ENCODE results near the gene APOD. TPM values are rescaled to one million over a fixed set of nuclear protein-coding genes. Genes with fewer than 3 reads are reported as not detected.
"Not testable (repeated sequence)": the region's sequence is repeated elsewhere in the genome, so short reads cannot be mapped to it uniquely, and the experiment has no call there.

The APOD gene
- total RNA-seq, 6 experiments from 2014 or later = 0.29 to 5.6 (median 0.41) TPM

DNA sequence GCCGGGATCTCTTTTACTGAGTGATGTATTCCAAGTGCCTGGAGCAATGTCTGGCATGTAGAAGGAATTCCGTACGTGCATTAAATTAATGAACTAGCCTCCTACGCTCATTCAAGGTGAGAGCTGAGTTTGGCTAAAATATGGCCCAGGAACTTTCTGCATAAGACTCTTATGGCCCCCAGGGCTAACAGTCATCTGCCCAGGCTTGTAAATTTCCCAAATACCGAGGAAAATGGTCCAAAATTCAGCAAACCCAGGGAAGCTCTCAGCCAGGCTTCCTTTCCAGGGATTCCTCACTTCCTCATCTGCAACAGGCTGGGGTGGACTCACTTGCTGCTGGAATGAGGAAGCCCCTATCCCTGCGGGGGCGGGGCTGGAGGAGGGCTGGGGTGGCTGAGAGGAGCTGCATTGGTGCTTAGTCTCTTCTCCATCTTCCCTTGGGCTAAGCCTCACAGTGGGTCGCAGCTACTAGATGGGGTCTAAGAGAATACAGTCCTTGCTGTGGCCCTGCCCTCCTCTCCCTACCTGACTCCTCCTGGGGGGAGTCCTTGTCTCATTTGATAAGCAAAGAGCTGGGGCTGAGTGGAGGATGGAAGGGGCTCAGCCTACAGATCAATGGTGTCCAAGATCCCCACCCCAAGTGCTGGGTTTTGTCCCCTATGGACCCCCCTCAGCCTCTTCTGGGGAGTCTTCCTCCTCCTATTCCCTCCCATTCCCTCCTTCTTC is 28.5 kb upstream of the APOD start:
- TF ChIP-seq, protein P1, sequence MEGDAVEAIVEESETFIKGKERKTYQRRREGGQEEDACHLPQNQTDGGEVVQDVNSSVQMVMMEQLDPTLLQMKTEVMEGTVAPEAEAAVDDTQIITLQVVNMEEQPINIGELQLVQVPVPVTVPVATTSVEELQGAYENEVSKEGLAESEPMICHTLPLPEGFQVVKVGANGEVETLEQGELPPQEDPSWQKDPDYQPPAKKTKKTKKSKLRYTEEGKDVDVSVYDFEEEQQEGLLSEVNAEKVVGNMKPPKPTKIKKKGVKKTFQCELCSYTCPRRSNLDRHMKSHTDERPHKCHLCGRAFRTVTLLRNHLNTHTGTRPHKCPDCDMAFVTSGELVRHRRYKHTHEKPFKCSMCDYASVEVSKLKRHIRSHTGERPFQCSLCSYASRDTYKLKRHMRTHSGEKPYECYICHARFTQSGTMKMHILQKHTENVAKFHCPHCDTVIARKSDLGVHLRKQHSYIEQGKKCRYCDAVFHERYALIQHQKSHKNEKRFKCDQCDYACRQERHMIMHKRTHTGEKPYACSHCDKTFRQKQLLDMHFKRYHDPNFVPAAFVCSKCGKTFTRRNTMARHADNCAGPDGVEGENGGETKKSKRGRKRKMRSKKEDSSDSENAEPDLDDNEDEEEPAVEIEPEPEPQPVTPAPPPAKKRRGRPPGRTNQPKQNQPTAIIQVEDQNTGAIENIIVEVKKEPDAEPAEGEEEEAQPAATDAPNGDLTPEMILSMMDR (IDR thresholded peaks at IDR 0.05) = no peak
- TF ChIP-seq POLR2A (IDR thresholded peaks at IDR 0.05) = no peak
- DNase-seq (no peak), ATAC-seq (no peak)
- intact Hi-C loops (cut with DNase I) = no loop called here
- no peak overlapping the region for H3K27ac ChIP-seq
- no peak overlapping the region for H3K4me3 ChIP-seq
- 88% methylated on average over 5 of the region's 8 CpGs for WGBS (ENCODE audit: insufficient coverage, low coverage, low lambda C conversion rate, missing lambda C conversion rate)
- H3K36me3 ChIP-seq = no peaks in the 10 kb centered on the region
- no peaks in the 10 kb centered on the region for H3K4me1 ChIP-seq
- no peaks in the 10 kb centered on the region for H3K27me3 ChIP-seq
- no peaks in the 10 kb centered on the region for H3K9me3 ChIP-seq

DNA sequence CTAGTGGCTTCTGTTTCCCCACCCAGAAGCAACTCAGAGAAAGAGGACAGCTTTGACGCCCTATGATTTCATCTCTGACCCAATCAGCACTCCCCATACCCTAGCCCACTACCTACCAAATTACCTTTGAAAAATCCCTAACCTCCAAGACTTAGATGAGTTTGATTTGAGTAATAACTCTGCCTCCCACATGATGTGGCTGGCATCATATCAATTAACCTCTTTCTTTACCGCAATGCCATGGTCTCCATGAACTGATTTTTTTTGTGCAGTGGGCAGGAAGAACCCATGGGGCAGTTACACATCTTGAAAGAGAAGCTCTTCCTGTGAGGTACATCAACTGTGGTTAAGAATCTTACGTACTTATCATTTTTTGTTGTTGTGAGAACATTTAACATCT is 25.5 kb upstream of the APOD start:
- Histone ChIP-seq H3K4me3 (no peak overlapping the region), H3K27me3 (no peaks in the 10 kb centered on the region), H3K4me1 (no peaks in the 10 kb centered on the region), H3K36me3 (no peaks in the 10 kb centered on the region), H3K27ac (no peak overlapping the region), H3K9me3 (peaks cover 0 to 3% (median 0%) of the 10 kb centered on the region in 4 donors)
- 68% methylated on average over 3 of the region's 3 CpGs for WGBS (ENCODE audit: insufficient coverage, low coverage, low lambda C conversion rate, missing lambda C conversion rate)
- TF ChIP-seq, protein P1 (IDR thresholded peaks at IDR 0.05) = no peak
- TF ChIP-seq POLR2A (IDR thresholded peaks at IDR 0.05) = no peak
- intact Hi-C loops (cut with DNase I) = no loop called here
- DNase-seq = no peak
- no peak for ATAC-seq

DNA sequence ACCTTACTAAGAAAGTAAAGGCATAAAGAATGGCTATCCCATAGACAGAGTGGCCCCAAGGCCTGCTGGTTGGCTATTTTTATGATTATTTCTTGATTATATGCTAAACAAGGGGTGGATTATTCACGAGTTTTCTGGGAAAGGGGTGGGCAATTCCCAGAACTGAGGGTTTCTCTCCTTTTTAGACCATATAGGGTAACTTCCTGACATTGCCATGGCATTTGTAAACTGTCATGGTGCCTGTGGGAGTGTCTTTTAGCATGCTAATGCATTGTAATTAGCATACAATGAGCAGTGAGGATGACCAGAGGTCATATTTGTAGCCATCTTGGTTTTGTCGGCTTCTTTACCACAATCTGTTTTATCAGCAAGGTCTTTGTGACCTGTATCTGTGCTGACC is 18.0 kb upstream of the APOD start:
- ATAC-seq; H3K4me1 ChIP-seq; H3K9me3 ChIP-seq; H3K36me3 ChIP-seq; H3K27me3 ChIP-seq; H3K4me3 ChIP-seq; H3K27ac ChIP-seq; intact Hi-C loops (cut with DNase I); DNase-seq: not testable (repeated sequence)
- 83% methylated on average over 2 of the region's 2 CpGs for WGBS (ENCODE audit: insufficient coverage, low coverage, low lambda C conversion rate, missing lambda C conversion rate)

DNA sequence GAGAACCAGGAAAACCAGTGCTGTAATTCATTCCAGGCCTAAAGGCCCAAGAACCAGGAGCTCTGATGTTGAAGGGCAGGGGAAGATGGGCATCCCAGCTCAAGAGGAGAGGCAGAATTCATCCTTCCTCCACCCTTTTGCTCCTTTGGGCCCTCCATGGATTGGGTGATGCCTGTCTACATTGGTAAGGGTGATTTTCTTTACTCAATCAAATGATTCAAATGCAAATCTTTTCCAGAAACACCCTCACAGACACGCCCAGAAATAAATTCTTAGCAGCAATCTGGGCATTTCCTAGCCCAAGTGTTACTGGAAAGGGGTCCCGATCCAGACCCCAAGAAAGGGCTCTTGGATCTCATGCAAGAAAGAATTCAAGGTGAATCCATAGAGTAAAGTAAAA is 17.6 kb upstream of the APOD start:
- peaks cover 0 to 3% (median 0%) of the 10 kb centered on the region in 4 donors for H3K9me3 ChIP-seq
- H3K4me3 ChIP-seq = no peak overlapping the region
- H3K36me3 ChIP-seq = no peaks in the 10 kb centered on the region
- H3K4me1 ChIP-seq = no peaks in the 10 kb centered on the region
- intact Hi-C loops (cut with DNase I) = no loop called here
- no peak for ATAC-seq
- H3K27me3 ChIP-seq = no peaks in the 10 kb centered on the region
- TF ChIP-seq, protein P1 (IDR thresholded peaks at IDR 0.05) = no peak
- no peak for TF ChIP-seq POLR2A (IDR thresholded peaks at IDR 0.05)
- no peak for DNase-seq
- WGBS (ENCODE audit: insufficient coverage, low coverage, low lambda C conversion rate, missing lambda C conversion rate) = 51% methylated on average over 2 of the region's 2 CpGs
- no peak overlapping the region for H3K27ac ChIP-seq

DNA sequence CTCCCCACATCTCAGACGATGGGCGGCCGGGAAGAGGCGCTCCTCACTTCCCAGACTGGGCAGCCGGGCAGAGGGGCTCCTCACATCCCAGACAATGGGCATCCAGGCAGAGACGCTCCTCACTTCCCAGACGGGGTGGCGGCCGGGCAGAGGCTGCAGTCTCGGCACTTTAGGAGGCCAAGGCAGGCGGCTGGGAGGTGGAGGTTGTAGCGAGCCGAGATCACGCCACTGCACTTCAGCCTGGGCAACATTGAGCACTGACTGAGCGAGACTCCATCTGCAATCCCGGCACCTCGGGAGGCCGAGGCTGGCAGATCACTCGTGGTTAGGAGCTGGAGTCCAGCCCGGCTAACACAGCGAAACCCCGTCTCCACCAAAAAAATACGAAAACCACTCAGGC is 16.2 kb upstream of the APOD start:
- ATAC-seq; H3K9me3 ChIP-seq; H3K27me3 ChIP-seq; H3K4me3 ChIP-seq; H3K36me3 ChIP-seq; H3K27ac ChIP-seq; H3K4me1 ChIP-seq; intact Hi-C loops (cut with DNase I); DNase-seq: not testable (repeated sequence)
- WGBS (ENCODE audit: insufficient coverage, low coverage, low lambda C conversion rate, missing lambda C conversion rate) = 78% methylated on average over 5 of the region's 23 CpGs

DNA sequence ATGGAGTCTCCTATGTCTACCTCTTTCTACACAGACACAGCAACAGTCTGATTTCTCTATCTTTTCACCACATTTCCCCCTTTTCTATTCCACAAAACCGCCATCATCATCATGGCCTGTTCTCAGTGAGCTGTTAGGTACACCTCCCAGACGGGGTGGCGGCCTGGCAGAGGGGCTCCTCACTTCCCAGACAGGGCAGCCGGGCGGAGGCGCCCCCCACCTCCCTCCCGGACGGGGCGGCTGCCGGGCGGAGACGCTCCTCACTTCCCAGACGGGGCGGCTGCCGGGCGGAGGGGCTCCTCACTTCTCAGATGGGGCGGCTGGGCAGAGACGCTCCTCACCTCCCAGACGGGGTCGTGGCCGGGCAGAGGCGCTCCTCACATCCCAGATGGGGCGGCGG is 15.8 kb upstream of the APOD start:
- intact Hi-C loops (cut with DNase I); H3K27me3 ChIP-seq; DNase-seq; ATAC-seq; H3K9me3 ChIP-seq; H3K27ac ChIP-seq; H3K4me1 ChIP-seq; H3K4me3 ChIP-seq; H3K36me3 ChIP-seq: not testable (repeated sequence)
- WGBS (ENCODE audit: insufficient coverage, low coverage, low lambda C conversion rate, missing lambda C conversion rate) = 88% methylated on average over 10 of the region's 24 CpGs
